EH (cell line): ENCODE data around the gene FAM180A.
"Not testable (repeated sequence)": the region's sequence is repeated elsewhere in the genome, so short reads cannot be mapped to it uniquely, and the experiment has no call there.

Experiments used
- DNase-seq: peaks from one replicate; pipeline ENCODE4 v3.0.0-alpha.2; 2015; ENCODE audit warnings: low read depth

The FAM180A gene

DNA sequence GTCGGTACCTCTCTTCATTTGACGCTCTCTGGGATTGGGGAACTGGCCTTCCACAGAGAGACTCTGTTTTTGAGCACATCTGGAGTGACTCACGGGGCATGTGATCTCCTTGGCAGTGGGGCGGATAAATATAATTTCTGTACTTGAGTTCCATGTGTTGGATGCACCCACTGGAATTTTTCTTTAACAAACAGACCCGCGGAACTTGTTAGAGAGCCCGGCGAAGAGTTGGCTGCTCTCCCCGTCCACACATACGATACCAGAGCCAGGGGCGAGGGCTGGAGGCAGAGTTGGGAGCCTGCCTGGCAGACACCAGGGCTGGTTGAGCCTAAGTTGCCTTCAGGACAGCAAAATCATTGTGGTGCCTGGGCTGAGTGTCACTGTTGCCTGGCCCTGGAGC, at the start of gene FAM180A:
Gene FAM180A (minus strand): TSS at position 44 of the 400 bp plus-strand sequence. CDS start 233 bp downstream, outside the sequence.
- peak; percentile 86 for DNase-seq

DNA sequence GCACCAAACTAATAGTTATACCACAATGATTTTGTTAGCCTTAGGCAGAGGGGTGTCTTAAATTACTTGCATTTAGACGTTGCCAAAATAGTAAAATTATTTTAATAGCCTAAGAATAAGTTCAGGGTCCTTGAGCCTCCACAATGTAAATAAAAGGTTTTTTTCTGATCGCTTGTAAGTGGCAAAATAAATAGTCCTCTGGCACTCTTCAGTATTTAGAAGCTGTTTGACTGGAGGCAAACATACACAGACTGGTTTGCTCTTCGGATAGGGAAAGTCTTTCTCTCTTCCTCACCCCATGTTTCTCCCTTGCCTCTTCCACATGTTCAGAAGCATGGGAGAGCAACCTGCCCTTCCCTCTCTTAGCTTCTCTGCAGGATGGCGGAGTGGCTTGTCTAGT, 49.5 kb upstream of the FAM180A start:
- no peak for DNase-seq

DNA sequence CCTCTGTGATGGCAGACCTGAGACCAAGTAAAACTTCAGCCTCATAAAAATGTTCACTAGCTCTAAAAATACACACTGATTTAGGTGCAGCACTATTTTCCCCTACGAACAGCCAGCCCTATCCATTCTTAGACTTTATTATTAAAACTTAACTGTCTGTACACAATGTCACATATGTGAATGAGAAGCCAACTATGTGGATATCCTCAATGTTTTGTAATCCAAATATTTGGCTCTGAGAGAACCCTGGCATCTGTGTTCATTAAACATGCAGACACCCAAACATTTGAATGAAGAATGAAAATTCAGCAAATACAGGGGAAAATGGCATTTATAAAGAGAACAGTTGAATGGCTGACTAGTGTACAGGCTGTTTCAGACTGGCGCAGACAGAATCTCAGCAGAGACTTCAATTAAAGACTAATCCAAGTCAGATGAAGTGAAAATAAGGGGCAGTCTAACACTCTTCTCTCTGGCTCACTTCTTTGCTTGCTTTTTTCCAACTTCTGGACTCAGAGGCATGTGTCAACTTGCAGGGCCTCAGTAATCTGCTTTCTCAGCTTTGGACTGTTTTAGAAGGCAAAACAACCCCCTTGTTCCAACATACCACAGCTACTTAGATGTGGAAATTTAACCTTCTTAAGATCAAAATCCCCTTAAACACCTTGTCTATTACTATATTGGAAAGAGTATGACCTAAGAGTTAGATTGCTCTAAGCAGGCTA, 47.4 kb upstream of the FAM180A start:
- no peak for DNase-seq

DNA sequence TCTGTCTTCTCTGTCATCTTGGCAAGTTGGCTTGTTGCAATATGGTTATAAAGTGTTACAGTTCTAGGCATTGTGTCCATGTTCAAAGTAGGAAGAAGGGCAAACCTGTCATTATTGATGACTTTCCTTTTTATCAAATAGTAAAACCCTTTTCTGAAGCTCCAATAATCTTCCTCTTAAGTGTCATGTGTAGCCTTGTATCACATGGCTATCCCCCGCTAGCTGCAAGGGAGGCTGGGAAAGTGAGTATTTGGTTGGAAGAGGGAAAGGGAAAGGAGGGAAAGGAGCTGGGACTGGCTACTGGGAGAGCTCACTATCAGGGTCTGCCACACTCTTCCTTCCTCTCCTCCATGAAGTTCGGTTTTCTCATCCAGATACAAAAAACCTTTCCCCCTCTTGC, 45.2 kb upstream of the FAM180A start:
- no peak for DNase-seq

DNA sequence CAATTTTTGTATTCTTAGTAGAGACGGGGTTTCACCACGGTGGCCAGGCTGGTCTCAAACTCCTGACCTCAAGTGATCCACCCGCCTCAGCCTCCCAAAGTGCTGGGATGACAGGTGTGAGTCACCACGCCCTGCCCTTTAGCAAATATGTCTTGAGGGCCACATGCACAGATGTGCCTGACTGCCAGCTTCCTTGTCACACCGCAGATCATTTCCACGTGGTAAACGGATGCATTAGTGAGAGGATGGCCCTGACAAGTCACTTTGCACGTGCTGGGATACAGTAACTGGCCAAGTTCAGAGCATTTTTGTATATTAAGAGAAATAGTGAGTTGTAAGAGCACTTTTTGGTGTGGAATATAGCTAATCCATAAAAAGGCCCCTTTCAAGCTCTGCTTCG, 44.3 kb upstream of the FAM180A start:
- no peak for DNase-seq

DNA sequence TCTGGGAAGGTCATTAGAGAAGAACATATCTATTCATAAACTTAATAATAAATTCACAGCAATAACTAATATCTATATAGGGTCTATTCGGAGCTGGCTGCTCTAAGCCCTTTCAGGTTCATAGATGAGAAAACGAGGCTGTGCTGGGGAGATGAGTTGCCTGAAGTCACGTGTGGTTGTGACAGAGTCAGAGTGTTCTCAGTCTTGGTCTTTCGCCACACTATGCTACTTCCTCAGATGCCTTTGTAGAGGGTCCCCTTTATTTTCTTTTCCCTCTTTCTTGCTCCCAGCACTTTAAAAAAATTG, 43.7 kb upstream of the FAM180A start:
- DNase-seq = no peak

DNA sequence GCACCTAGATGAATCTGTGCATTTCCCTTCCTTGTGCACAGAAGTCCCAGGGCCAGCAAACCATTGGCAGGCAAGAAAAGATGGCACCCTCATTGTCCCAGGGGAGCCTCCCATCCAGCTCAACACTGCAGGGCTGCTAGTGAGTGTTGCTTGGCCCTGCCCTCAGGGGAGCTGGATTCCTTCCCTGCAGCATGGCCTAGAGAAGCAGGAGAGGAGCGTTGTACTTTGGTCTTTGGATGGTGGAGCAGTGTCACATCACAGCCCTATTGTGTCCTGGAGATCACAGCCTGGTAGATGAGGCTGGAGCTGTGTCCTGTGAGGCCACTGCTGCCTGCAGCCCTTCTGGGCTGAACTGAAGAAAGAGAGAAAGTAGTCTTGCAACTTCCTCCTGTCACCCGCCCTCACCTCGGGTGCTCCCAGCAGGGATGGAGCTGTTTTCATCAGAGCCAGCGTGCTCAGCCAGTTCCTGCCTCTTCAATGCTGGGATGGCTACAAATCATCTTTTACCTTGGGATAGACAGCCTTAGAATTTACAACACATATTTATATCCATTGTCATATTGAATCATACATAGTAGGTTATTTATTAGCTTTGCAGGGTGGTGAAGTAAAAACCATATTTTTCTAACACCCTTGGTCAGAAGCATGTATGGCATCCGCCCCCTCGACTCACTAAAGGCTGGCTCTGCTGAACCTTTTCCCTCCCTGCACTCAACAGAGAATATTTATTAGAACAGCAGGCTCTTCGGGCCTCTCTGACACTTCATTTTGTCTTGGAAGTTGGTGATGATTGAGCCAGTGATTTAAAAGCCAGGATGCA, 43.1 kb upstream of the FAM180A start:
- no peak for DNase-seq

DNA sequence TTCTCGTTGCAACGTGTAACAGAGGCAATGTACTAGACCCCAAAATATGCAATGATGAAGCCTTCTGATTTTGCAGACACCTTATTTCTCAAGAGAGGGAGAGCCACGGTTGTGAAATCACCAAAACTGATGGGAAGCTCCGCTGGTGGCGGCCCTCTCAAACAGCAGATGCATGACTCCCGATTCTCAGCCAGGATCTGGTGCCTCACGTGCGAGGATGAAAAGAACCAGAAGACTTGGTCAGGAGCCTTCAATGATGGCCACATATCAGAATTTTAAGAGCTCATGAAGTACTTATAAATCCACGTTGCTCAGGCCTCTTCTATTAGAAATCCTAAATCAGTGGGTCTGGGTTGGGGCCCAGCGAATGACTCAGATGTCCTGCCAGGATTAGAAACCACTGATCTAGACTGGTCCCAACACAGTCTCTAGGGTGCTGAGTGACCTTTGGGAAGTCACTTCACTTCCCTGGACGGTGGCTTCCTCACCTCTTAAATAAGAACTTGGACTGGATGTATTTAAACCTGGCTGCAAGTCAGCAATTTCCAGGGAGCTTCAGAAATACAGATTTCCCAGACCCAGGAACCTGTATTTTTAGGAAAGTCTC, 41.9 kb upstream of the FAM180A start:
- no peak for DNase-seq

DNA sequence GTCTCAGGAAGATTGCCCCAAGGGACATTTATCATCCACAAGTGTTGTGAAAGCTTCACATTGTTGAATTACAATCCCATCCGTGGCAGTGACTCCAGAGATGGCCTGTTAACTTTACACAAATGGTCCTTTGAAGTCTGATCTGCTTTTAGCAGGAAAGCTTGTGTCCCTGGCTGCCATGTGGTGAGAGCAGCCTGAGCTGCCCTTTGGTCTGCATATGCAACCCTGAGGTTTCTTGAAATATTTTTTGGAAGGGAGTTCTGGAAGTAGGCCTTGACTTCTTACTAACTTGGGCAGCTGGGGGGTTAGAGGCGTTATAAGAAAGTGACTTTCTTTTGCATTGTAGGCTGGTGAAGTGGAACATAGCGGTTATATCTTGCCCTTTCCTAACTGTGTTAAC, 41.3 kb upstream of the FAM180A start:
- DNase-seq = no peak

DNA sequence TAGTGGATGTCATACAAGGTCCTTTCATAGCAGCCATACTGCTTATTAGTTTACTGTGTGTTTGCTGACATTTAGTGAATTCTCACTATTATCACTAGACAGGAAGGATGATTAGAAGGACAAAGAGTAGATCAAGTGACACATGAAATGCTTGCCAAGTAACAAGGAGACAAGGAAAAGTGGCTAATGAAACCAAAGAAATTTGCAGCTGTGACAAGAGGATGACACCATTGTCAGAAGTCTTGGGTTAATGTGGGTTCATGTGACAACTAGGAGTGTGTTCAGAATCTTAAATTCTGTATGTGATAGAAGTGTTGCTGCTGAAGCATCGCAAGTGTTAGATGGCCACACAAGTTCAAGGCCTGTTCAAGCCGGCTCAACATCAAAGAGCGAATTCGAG, 40.8 kb upstream of the FAM180A start:
- DNase-seq = no peak

DNA sequence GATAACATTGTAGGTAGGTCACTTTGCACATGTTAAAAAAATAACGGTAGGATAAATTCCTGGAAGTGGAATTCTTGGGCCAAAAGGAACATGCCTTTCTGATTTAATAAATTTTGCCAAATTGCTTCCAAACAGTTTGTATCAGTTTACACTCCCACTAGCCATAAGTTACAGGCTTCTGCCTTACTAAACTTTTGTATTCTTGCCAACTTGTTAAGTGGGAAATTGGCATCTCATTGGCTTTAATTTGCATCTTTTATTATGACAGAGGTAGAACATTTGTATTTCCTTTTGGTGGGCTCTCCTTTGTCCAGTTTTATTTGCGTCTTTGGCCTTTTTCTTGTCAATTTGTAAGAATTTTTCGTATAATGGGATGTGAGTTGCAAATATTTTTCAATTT, 38.3 kb upstream of the FAM180A start:
- no peak for DNase-seq

DNA sequence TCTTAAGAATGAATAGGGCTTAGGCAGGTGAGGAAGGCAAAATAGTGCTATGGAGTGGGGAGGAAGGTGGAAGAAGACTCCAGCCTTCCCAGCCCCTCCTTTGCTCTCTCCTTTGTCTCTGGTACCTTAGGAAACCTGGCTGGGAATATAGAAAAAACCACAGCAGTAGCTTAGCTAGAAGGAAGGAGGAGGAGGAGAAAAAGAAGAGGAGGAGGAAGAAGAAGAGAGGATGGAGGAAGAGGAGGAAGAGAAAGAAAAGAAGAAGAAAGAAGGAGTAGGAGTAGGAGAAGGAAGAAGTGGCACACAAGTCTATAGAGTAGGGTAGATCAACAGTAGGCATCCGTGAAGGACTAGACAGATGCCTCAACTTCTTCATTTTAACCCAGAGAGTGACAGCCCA, 36.5 kb upstream of the FAM180A start:
- DNase-seq = no peak

DNA sequence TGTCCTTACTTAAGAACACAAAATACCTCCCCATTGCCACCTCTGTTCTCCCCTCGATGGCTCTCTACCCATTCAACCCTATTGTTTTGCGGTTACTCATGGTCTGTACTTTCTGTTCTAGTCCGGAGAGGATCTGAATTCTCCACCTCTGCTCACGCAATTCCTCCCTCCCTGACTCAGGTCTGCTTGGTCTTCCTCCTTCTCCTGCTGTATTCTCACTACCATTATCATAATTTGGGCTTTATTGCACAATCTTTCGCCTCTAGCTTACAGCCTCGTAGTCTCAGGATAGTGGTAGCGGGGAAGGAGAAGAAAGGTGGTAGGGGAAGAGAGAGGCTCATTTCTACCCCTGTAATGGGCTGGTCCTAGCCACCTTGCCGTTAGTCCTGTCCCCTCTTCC, 35.4 kb upstream of the FAM180A start:
- no peak for DNase-seq

DNA sequence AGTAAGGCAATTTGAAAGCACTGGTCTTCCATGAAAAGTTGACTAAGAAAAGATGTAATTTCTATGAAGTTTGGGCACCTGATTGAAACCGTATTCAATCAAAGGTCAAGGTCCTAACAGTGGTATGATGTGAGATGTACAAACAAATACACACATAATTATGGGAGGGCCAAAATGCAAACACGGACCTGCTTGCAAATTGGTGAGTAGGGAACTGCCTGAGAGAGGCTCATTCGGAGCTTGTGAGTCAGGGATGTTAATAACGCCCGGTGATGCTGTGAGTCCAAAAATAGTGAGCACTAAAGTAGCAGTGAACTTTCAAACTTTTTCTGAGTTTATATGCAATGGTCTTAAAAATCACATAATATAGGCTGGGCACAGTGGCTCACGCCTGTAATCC, 34.2 kb upstream of the FAM180A start:
- no peak for DNase-seq

DNA sequence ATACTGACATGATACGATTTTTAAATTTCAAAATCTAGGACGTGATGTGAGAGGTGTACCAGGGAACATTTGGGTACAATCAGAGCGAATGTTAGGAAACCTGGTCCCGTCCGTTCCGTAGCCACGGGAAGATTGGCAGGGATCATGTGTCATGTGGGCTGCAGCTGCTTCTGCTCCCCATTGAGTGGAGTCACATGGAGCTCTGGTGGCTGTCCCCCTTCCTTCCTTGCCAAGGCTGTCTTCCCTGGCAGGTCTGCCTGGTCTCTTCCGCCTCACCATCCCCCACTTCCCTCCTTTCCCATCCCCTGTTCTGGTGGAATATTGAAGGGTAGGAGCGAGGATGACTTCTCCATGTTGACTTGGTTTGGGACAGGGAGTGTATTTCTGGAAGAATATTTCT, 33.8 kb upstream of the FAM180A start:
- DNase-seq = no peak

DNA sequence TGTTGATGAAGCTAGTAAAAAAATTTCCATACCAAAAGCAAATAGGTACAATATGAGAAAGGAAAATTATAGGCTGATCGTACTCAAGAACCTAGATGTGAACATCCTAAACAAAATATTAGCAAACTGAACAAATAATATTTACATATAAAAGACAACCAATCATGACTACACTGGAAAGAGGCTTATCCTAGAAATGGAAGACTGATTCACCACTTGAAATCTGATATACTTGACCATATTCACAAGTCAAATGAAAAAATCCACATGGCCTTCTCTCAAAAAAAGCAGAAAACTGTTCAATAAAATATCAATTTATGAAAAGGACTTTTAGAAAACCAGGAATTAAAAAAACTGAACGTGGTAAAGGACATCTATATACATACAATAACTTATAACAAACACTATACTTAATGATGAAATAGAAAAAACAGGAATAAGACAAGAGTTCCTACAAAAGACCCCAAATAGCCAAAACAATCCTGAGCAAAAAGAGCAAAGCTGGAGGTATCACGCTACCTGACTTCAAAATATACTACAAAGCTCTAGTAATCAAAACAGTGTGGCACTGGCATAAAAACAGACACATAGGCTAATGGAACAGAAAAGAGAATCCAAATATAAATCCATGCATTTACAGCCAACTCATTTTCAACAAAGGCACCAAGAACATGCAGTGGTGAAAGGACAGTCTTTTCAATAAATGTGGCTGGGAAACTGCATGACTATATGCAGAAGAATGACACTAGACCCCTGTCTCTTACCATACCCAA, 29.2 kb upstream of the FAM180A start:
- no peak for DNase-seq

DNA sequence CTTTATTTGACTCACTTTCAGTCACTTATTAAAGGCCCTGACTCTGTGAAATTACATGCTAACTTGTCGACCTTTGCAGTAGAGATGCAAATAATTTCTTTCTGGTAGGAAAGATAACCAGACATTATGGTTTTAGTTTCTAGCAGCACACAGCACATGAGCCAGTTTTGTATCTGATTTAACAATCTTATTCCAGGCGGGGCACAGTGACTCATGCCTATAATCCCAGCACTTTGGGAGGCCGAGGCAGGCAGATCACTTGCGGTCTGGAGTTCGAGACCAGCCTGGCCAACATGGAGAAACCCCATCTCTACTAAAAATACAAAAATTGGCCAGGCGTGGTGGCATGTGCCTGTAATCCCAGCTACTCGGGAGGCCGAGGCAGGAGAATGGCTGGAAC, 27.3 kb upstream of the FAM180A start:
- not testable (repeated sequence) for DNase-seq

DNA sequence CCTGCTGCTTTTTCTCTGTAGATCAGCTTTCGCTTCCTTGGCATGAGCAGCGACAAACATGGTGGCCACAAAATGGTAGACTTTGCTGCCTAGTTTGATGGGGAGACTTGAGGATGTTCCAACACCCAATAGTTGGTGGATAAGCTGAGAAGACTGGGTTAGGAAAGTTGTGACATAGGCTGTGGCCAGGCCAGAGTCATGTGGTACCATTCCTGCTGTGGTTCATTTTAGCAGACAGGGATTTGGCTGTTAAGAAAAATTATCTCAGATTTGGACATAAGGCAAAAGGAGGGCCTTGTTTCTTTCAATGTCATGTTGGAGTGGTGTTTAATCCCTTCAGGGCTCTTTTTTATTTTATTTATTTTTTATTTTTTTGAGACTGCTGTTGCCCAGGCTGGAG, 26.6 kb upstream of the FAM180A start:
- no peak for DNase-seq

DNA sequence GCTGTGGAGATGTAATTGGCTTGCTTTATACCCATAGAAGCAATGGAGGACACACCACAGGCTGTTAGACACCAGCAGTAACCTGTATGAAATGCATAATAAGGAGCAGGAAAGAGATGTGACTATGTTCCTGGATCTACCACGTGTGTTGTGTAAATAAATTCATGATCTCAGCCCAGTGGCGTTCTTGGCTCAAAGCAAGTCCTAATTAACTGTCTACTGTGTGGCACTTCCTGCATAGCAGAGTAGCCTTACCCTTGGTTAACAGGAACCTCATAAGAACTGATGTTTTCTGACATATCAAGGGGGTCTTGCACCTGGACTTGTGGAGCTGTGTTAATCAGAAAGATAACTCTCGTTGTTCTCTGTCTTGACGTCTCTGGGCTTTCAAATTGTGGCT, 25.7 kb upstream of the FAM180A start:
- peak; percentile 77 for DNase-seq

DNA sequence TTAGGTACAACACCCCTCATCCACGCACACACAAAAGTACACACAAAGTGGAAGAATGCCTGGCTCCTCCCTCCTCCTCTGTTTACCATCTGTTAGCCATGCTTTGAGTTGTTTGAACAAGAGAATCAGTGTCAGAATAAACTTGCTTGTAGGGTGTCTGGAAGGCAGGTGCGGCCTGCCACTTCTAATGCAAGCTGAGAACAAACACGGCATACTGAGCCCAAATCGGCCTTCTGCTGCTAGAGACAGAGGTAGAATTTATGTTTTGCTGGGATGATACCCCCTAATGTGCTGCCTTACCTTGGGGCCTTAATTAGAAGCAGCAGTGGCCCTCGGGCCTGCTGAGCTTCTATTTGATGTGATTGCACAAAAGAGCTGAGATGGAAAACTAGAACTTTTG, 24.9 kb upstream of the FAM180A start:
- DNase-seq = no peak

DNA sequence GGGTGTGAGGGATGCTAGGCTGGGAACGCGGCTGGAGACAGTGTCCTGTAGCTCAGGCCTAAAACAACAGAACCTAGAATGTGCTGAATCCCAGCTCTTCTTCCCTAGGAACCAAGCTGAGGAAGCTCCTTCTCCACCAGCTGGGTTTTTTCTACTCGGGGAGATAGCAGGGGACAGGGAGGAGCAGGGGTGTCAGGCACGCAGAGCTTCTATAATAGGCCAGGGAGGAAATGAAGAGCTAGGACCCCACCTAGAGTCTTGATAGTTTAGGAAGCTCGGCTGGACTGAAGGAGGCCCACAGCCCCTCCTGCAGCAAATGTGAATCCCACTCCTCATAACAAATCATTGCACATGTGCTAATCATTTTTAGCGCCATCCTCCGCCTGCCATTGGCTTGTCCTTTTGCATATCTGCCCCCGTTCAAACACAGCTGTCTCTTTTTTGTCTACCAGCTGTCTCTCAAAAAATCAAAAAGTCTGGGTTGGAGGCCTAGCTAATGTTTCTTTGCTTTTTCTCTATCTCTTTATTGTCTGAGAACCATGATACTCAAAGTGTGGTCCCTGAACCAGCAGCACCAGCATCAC, 24.1 kb upstream of the FAM180A start:
- no peak for DNase-seq

DNA sequence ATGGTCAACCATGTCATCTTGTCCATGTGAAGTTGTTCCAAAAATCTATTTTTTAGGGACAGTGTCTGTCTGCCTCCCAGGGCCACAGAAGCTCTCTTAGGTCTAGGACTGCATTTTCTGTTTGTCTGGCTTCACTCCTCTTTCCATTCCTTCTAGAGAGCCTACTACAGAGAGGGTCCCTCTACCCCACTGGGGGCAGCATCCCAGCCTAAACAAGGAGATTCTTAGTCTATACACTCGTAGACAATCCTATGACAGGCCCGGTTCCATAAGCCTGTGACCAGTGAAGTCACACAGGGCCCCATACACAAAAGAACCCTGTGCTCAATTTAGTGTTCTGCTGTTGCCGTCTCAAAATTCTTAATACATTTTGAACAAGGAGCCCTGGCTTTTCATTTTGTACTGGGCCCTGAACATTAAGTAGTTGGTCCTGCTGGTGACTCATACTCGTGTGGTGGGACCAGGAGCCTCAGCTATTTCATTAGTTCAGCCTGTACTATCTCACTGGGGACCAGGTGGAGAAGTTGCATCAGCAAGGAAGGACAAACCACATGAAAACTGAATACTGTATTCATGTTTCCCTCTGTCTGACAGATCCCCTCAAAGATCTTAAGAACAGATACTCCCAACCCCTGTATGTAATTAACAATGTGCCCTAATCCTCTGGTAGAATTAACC, 23.5 kb upstream of the FAM180A start:
- peak; percentile 70 for DNase-seq
